H1 (cell line): ENCODE data around the gene SIGLEC12. TPM values are rescaled to one million over a fixed set of nuclear protein-coding genes. Genes with fewer than 3 reads are reported as not detected.

Experiments
- CTCF ChIA-PET: fragments of 300-600 bp; sonication (Branson Sonifier 250); formaldehyde crosslinking; loops from one replicate; lab custom pipeline; 2021; ENCODE audit not compliant: partially characterized antibody; lab: Charles Lee
- POLR2A ChIA-PET: fragments of 300-600 bp; sonication (Branson Sonifier 250); formaldehyde crosslinking; loops from one replicate; lab custom pipeline; 2021; ENCODE audit warnings: inconsistent platforms; ENCODE audit not compliant: partially characterized antibody; lab: Charles Lee
- DNase-seq, 2 experiments: peaks; one replicate each; pipeline versions ENCODE4 v3.0.0 to v3.0.0-alpha.2; 2010 to 2022; ENCODE audit warnings: low spot score in 2 of 2, low read depth in 1 of 2, mixed read lengths in 1 of 2
- FAIRE-seq: peaks from 2 replicates; lab custom pipeline; 2011; peaks lifted over from hg19 to GRCh38; lab: Jason Lieb, UNC
- H2AFZ ChIP-seq: 2 replicates; pipeline ENCODE4 v1.8.1; 2012; ENCODE audit warnings: low read length, inconsistent platforms
- H2AK5ac ChIP-seq: 2 replicates; pipeline ENCODE4 v1.6.1; 2013; ENCODE audit warnings: low read depth, low read length
- H2BK120ac ChIP-seq: replicated peaks from 2 replicates; pipeline ENCODE3; 2013; ENCODE audit warnings: low read depth, low read length, inconsistent platforms
- H2BK12ac ChIP-seq: 2 replicates; pipeline ENCODE4 v1.6.1; 2013; ENCODE audit warnings: low read depth, low read length
- H2BK15ac ChIP-seq: 2 replicates; pipeline ENCODE4 v1.6.1; 2013; ENCODE audit warnings: low read length
- H2BK20ac ChIP-seq: 2 replicates; pipeline ENCODE4 v1.6.1; 2013; ENCODE audit warnings: low read length
- H2BK5ac ChIP-seq: 2 replicates; pipeline ENCODE4 v1.6.1; 2013; ENCODE audit warnings: low read depth, low read length
- H3K14ac ChIP-seq: 2 replicates; pipeline ENCODE4 v1.6.1; 2013; ENCODE audit warnings: inconsistent platforms; ENCODE audit not compliant: insufficient read length
- H3K18ac ChIP-seq: 2 replicates; pipeline ENCODE4 v1.6.1; 2013; ENCODE audit warnings: low read length; ENCODE audit errors: extremely low read depth
- H3K23ac ChIP-seq: 2 replicates; pipeline ENCODE4 v1.6.1; 2013; ENCODE audit warnings: inconsistent platforms; ENCODE audit not compliant: insufficient read length
- H3K23me2 ChIP-seq: 2 replicates; pipeline ENCODE4 v1.6.1; 2013; ENCODE audit warnings: low read depth, low read length
- H3K27ac ChIP-seq: 2 replicates; pipeline ENCODE4 v1.6.1; 2011; ENCODE audit warnings: low read depth, low read length, inconsistent platforms
- H3K27me3 ChIP-seq, 4 experiments: replicated peaks in 1 of 4; 1 replicate in 1 of 4; 2 replicates in 3 of 4; pipeline versions ENCODE4 v1.6.1 to v1.8.1; 2011 to 2013; ENCODE audit warnings: low read length in 3 of 4, mild to moderate bottlenecking in 3 of 4, inconsistent platforms in 2 of 4, mixed read lengths in 2 of 4, moderate library complexity in 1 of 4; ENCODE audit not compliant: control insufficient read depth in 3 of 4, insufficient read depth in 3 of 4; ENCODE audit errors: extremely low read depth in 1 of 4
- H3K36me3 ChIP-seq, 4 experiments: 2 replicates each; pipeline versions ENCODE4 v1.6.1 to v1.8.1; 2011 to 2013; ENCODE audit warnings: mild to moderate bottlenecking in 4 of 4, low read length in 3 of 4, moderate library complexity in 2 of 4, control low read depth in 1 of 4, inconsistent platforms in 1 of 4; ENCODE audit not compliant: insufficient read depth in 4 of 4, control insufficient read depth in 2 of 4
- H3K4ac ChIP-seq: replicated peaks from 2 replicates; pipeline ENCODE3; 2013; ENCODE audit warnings: low read length, low read depth, mixed read lengths, inconsistent platforms; ENCODE audit not compliant: insufficient read length
- H3K4me1 ChIP-seq, 4 experiments: replicated peaks in 1 of 4; 1 replicate in 1 of 4; 2 replicates in 3 of 4; pipeline versions ENCODE4 v1.6.1 to v1.8.1; 2011 to 2013; ENCODE audit warnings: low read length in 3 of 4, inconsistent platforms in 2 of 4, mixed read lengths in 1 of 4; ENCODE audit not compliant: insufficient read depth in 4 of 4, control insufficient read depth in 3 of 4
- H3K4me2 ChIP-seq, 2 experiments: 2 replicates each; pipeline versions ENCODE4 v1.6.1 to v1.8.1; 2011 to 2013; ENCODE audit warnings: low read depth in 2 of 2, low read length in 2 of 2, control low read depth in 1 of 2, inconsistent platforms in 1 of 2, mild to moderate bottlenecking in 1 of 2; ENCODE audit not compliant: insufficient read depth in 1 of 2
- H3K4me3 ChIP-seq, 4 experiments: fragments of 200-600, 300-600 bp in 1 of 4; sonication (generic), shearing (Covaris generic), sonication (Bioruptor Twin) in 1 of 4; 2 replicates each; pipeline versions ENCODE4 v1.5.1 to v1.8.1; 2011 to 2016; ENCODE audit warnings: low read length in 4 of 4, low read depth in 3 of 4, control low read depth in 2 of 4, inconsistent platforms in 2 of 4, mild to moderate bottlenecking in 2 of 4, mixed read lengths in 1 of 4, moderate library complexity in 1 of 4; ENCODE audit not compliant: insufficient read depth in 2 of 4; ENCODE audit errors: extremely low read depth in 1 of 4
- H3K56ac ChIP-seq: replicated peaks from 2 replicates; pipeline ENCODE3; 2013; ENCODE audit warnings: low read depth, mild to moderate bottlenecking, mixed read lengths, low read length, inconsistent platforms; ENCODE audit not compliant: insufficient read length
- H3K79me1 ChIP-seq: 2 replicates; pipeline ENCODE4 v1.6.1; 2013; ENCODE audit warnings: low read depth, low read length, control low read depth
- H3K79me2 ChIP-seq, 2 experiments: 2 replicates each; pipeline versions ENCODE4 v1.6.1 to v1.8.1; 2012 to 2013; ENCODE audit warnings: low read length in 2 of 2, mild to moderate bottlenecking in 2 of 2, inconsistent platforms in 1 of 2; ENCODE audit not compliant: insufficient read depth in 2 of 2, control insufficient read depth in 1 of 2
- H3K9ac ChIP-seq, 4 experiments: replicated peaks in 1 of 4; 1 replicate in 1 of 4; 2 replicates in 3 of 4; pipeline versions ENCODE4 v1.6.1 to v1.8.1; 2011 to 2013; ENCODE audit warnings: low read depth in 3 of 4, low read length in 3 of 4, control low read depth in 2 of 4, mild to moderate bottlenecking in 2 of 4, moderate library complexity in 2 of 4, inconsistent platforms in 1 of 4; ENCODE audit errors: extremely low read depth in 1 of 4
- H3K9me3 ChIP-seq, 2 experiments: 2 replicates each; pipeline versions ENCODE4 v1.6.1 to v1.8.1; 2012 to 2013; ENCODE audit warnings: mild to moderate bottlenecking in 2 of 2, moderate library complexity in 2 of 2, control low read depth in 1 of 2, inconsistent platforms in 1 of 2, low read depth in 1 of 2, low read length in 1 of 2, mixed read lengths in 1 of 2; ENCODE audit not compliant: insufficient read depth in 2 of 2
- H4K20me1 ChIP-seq, 2 experiments: replicated peaks in 1 of 2; 2 replicates each; pipeline versions ENCODE3 to v1.8.1; 2011 to 2013; ENCODE audit warnings: inconsistent platforms in 2 of 2, low read length in 2 of 2, mild to moderate bottlenecking in 1 of 2; ENCODE audit not compliant: insufficient read depth in 2 of 2, control insufficient read depth in 1 of 2
- H4K5ac ChIP-seq: 2 replicates; pipeline ENCODE4 v1.6.1; 2013; ENCODE audit warnings: low read length, low read depth, mixed read lengths, inconsistent platforms; ENCODE audit not compliant: insufficient read length
- H4K8ac ChIP-seq: 2 replicates; pipeline ENCODE4 v1.8.0; 2013; ENCODE audit warnings: mild to moderate bottlenecking, moderate library complexity, low read length, inconsistent platforms; ENCODE audit not compliant: insufficient read depth; ENCODE audit errors: extremely low read depth
- H4K91ac ChIP-seq: replicated peaks from 2 replicates; pipeline ENCODE3; 2013; ENCODE audit warnings: low read length, mixed read lengths, inconsistent platforms; ENCODE audit not compliant: insufficient read length
- ASH2L ChIP-seq: fragments of 200-600, 300-600 bp; sonication (generic); IDR thresholded peaks from one replicate; pipeline ENCODE4 v1.7.1; 2017; ENCODE audit warnings: low read length
- ATF2 ChIP-seq: IDR thresholded peaks from 2 replicates; pipeline ENCODE4 v1.6.1; 2012; ENCODE audit warnings: low read length, inconsistent platforms
- CTBP2 ChIP-seq: IDR thresholded peaks from 2 replicates; pipeline ENCODE4 v1.7.0; 2011; ENCODE audit warnings: borderline replicate concordance, mild to moderate bottlenecking, moderate library complexity, mixed read lengths, low read length; ENCODE audit not compliant: insufficient read depth, insufficient read length
- E2F6 ChIP-seq: IDR thresholded peaks from 2 replicates; pipeline ENCODE4 v1.6.1; 2012; ENCODE audit warnings: inconsistent platforms
- EP300 ChIP-seq, 2 experiments: IDR thresholded peaks; 1 replicate in 1 of 2; 2 replicates in 1 of 2; pipeline ENCODE4 v1.6.1; 2011 to 2012; ENCODE audit warnings: low read depth in 2 of 2, low read length in 2 of 2, mild to moderate bottlenecking in 2 of 2, borderline replicate concordance in 1 of 2, inconsistent platforms in 1 of 2, moderate library complexity in 1 of 2
- HDAC6 ChIP-seq: IDR thresholded peaks from one replicate; pipeline ENCODE4 v1.7.1; 2012; ENCODE audit warnings: low read depth, mild to moderate bottlenecking, inconsistent platforms, low read length, moderate library complexity
- KDM5A ChIP-seq: fragments of 200-600 bp; IDR thresholded peaks from 2 replicates; pipeline ENCODE4 v1.7.1; 2012; ENCODE audit warnings: mild to moderate bottlenecking, low read length, inconsistent platforms, mixed read lengths
- MAFK ChIP-seq: IDR thresholded peaks from 2 replicates; pipeline ENCODE4 v1.6.1; 2012; ENCODE audit warnings: low read depth, mild to moderate bottlenecking, improper control_type of control experiment, low read length
- RAD21 ChIP-seq, 2 experiments: IDR thresholded peaks in 1 of 2; conservative IDR thresholded peaks in 1 of 2; 2 replicates each; pipeline ENCODE4 v1.6.1; 2011; ENCODE audit warnings: low read depth in 2 of 2, low read length in 2 of 2, improper control_type of control experiment in 1 of 2, inconsistent platforms in 1 of 2, mild to moderate bottlenecking in 1 of 2, moderate library complexity in 1 of 2
- RNF2 ChIP-seq: fragments of 200-900, 300-1000 bp; sonication (generic); IDR thresholded peaks from 2 replicates; pipeline ENCODE4 v1.7.1; 2016; ENCODE audit warnings: borderline replicate concordance, low read depth, mild to moderate bottlenecking, antibody characterized with exemption, low read length; ENCODE audit not compliant: poor library complexity, severe bottlenecking; ENCODE audit errors: missing control alignments
- SIRT6 ChIP-seq: IDR thresholded peaks from one replicate; pipeline ENCODE4 v1.7.1; 2012; ENCODE audit warnings: low read length, inconsistent platforms
- WGBS, 2 experiments: shearing (Covaris generic) in 1 of 2; methylation state at CpG; one replicate each; pipeline versions ENCODE4 v1.1.6 to v1.1.7; 2013 to 2015; ENCODE audit warnings: low lambda C conversion rate in 2 of 2, mixed read lengths in 2 of 2, inconsistent platforms in 1 of 2, low coverage in 1 of 2, missing lambda C conversion rate in 1 of 2; ENCODE audit not compliant: insufficient replicate concordance in 2 of 2, insufficient coverage in 1 of 2, insufficient read length in 1 of 2; ENCODE audit errors: extremely low coverage in 1 of 2, missing lambda C conversion rate in 1 of 2; 5-methylcytosine and 5-hydroxymethylcytosine counted together
- polyA plus RNA-seq, 7 experiments: library from polyadenylated mRNA; depleted of rRNA in 3 of 7; stranded (reverse) in 5 of 7; unstranded in 2 of 7; fragments of >200 nt in 5 of 7; fragments of 200-250 nt in 2 of 7; gene quantifications; 1 replicate in 5 of 7; 2 replicates in 1 of 7; 4 replicates in 1 of 7; pipeline versions ENCODE4 v1.2.1 to v1.2.3, GENCODE V29; 2011 to 2013; ENCODE audit warnings: missing spikeins in 2 of 7, mixed read lengths in 2 of 7
- total RNA-seq: library from RNA; stranded (reverse); fragmentation: NEBNext Ultra II Directional; extraction: Animal tissue kit (Norgen Biotek cat#: 25700); gene quantifications from 2 replicates; pipeline ENCODE4 v1.2.1, GENCODE V29; 2021

SIGLEC12 gene
- total and polyA plus RNA-seq, 2 of the 8 experiments (the other 6 are each of a cell fraction or from before 2014, with no cell fraction given), result not detected

- H2AK5ac ChIP-seq, result no peak overlapping the region
- no peak overlapping the region for H4K8ac ChIP-seq
- no peak overlapping the region for H2BK5ac ChIP-seq
- no peak overlapping the region for H2BK20ac ChIP-seq
- DNase-seq (no peak), FAIRE-seq (no peak)
- H3K4me3 ChIP-seq, result no peak overlapping the region
- H3K27me3 ChIP-seq, result no peaks in the 10 kb centered on the region; a peak in 1 of 7 replicates
- ChIA-PET CTCF (interaction anchor here (0.8 to 2.3 kb wide), 6 partner anchors 30 to 193 kb away, joined by 3 to 6 read pairs (median 3); no protein-coding TSS in a partner anchor), POLR2A (no interaction called here)
- no peak overlapping the region for H3K18ac ChIP-seq
- H2BK12ac ChIP-seq, result no peak overlapping the region
- WGBS, 2 experiments, result 88% methylated on average over 2 of the region's 2 CpGs; no CpG with 5 or more reads in 1 of the 2 experiments
- no peaks in the 10 kb centered on the region for H3K4me1 ChIP-seq
- H3K14ac ChIP-seq, result no peak overlapping the region
- no peak overlapping the region for H2BK15ac ChIP-seq
- H2AFZ ChIP-seq, result no peak overlapping the region
- no peaks in the 10 kb centered on the region for H3K36me3 ChIP-seq
- no peaks in the 10 kb centered on the region for H3K23me2 ChIP-seq
- no peak overlapping the region for H3K23ac ChIP-seq
- no peaks in the 10 kb centered on the region for H3K79me1 ChIP-seq
- no peak overlapping the region for H2BK120ac ChIP-seq
- no peak overlapping the region for H3K27ac ChIP-seq
- H3K56ac ChIP-seq, result no peak overlapping the region
- no peak overlapping the region for H3K4ac ChIP-seq
- no peak overlapping the region for H3K9ac ChIP-seq
- H3K4me2 ChIP-seq, result no peak overlapping the region
- H4K20me1 ChIP-seq, result no peaks in the 10 kb centered on the region
- H4K91ac ChIP-seq, result no peak overlapping the region
- H3K9me3 ChIP-seq, result peaks cover 0 to 18% of the 10 kb centered on the region in 2 experiments; a peak in 2 of 4 replicates
- H3K79me2 ChIP-seq, result no peaks in the 10 kb centered on the region
- no peak overlapping the region for H4K5ac ChIP-seq
- TF ChIP-seq ATF2 (no peak), RAD21 (IDR thresholded peaks at IDR 0.05 in 1 of 2, conservative IDR thresholded peaks at IDR 0.05 in 1 of 2; ENCODE audit: low read depth in 2 of 2, low read length in 2 of 2) (no peak), EP300 (IDR thresholded peaks at IDR 0.05; ENCODE audit: borderline replicate concordance in 1 of 2, low read depth in 2 of 2, low read length in 2 of 2) (no peak), E2F6 (no peak), CTBP2 (no peak), MAFK (no peak), RNF2 (no peak), HDAC6 (no peak), SIRT6 (no peak), ASH2L (no peak), KDM5A (no peak)
These were observed 33.1 kb downstream of the SIGLEC12 start for GRCh38 chr19:51468545-51468920.
